Skeletal muscle satellite cell (primary cell): ENCODE results near the gene PKD2L2.

Source experiments
- H3K27me3 ChIP-seq: 2 replicates; pipeline ENCODE4 v1.7.0; 2013; ENCODE audit warnings: low read length; ENCODE audit not compliant: control insufficient read depth, insufficient read depth
- H3K36me3 ChIP-seq: 2 replicates; pipeline ENCODE4 v1.7.0; 2013; ENCODE audit warnings: mild to moderate bottlenecking, control low read depth, low read length; ENCODE audit not compliant: insufficient read depth
- H3K4me1 ChIP-seq: 2 replicates; pipeline ENCODE4 v1.7.0; 2013; ENCODE audit warnings: low read length; ENCODE audit not compliant: control insufficient read depth, insufficient read depth
- H3K4me2 ChIP-seq: 2 replicates; pipeline ENCODE4 v1.7.0; 2013; ENCODE audit warnings: mild to moderate bottlenecking, low read length
- H3K4me3 ChIP-seq: 2 replicates; pipeline ENCODE4 v1.7.0; 2013; ENCODE audit warnings: low read length
- H3K9ac ChIP-seq: 2 replicates; pipeline ENCODE4 v1.7.0; 2013; ENCODE audit warnings: mild to moderate bottlenecking, low read depth, low read length, moderate library complexity
- H3K9me3 ChIP-seq: replicated peaks from 2 replicates; pipeline ENCODE4 v1.7.0; 2013; ENCODE audit warnings: mild to moderate bottlenecking, control low read depth, low read length

Gene PKD2L2

DNA sequence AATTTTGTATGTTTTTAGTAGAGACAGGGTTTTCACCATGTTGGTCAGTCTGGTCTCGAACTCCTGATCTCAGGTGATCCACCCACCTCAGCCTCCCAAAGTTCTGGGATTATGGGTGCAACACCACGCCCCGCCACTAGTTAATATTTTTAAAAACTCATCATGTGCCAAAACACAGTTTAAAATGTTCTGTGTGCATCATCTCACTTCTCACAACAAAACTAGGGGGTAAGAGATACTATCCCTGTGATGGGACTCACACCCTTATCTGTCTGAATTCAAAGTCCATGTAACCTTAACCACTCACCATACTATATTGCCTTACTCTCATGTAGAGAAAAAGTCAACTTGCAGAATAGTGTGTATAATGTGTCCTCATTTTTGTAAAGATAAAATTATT is 2.6 kb downstream of the PKD2L2 start:
- Histone ChIP-seq H3K9ac (no peak overlapping the region), H3K4me3 (no peak overlapping the region), H3K4me1 (peaks cover 25% of the 10 kb centered on the region), H3K9me3 (no peaks in the 10 kb centered on the region), H3K27me3 (no peaks in the 10 kb centered on the region), H3K4me2 (no peak overlapping the region), H3K36me3 (no peaks in the 10 kb centered on the region)

DNA sequence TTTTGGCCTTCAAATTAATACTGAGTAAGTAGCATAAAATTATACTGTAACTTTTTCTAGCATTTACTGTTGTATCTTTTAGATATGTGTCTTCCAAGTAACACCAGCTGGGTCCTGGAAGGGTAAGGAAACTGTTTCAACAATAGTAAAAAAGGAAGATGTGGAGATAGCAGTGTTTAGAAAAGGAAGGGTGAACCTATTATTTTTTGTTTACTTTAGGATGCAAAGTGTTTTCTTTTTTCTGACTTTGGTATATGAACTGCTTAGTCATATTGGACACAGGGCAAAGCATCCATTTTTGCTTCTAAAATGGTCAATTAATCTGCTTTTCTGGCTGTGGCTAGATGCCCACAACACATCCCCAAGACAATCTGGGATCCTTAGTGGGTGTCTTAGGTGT is 5.3 kb downstream of the PKD2L2 start:
- Histone ChIP-seq H3K9ac (no peak overlapping the region), H3K4me3 (no peak overlapping the region), H3K27me3 (no peaks in the 10 kb centered on the region), H3K4me2 (peak overlapping the region; percentile 3), H3K9me3 (no peaks in the 10 kb centered on the region), H3K4me1 (peaks cover 7% of the 10 kb centered on the region), H3K36me3 (no peaks in the 10 kb centered on the region)

DNA sequence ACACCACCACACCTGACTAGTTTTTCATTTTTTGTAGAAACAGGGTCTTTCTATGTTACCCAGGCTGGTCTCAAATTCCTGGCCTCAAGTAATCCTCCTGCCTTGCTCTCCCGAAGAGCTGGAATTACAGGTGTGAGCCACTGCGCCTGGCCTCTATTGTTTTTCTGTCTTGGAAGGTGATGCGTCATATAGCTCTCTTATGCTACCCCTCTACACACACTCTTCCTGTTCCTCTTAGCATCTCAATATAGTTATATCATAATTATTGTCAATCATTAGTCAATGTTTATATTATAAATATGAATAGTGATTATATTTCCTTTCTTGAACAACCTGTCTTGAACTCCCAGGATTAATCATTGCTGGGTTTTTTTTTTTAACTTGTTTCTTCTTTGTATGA is 7.3 kb downstream of the PKD2L2 start:
- Histone ChIP-seq H3K4me2 (no peak overlapping the region), H3K9ac (no peak overlapping the region), H3K27me3 (no peaks in the 10 kb centered on the region), H3K36me3 (no peaks in the 10 kb centered on the region), H3K4me1 (peaks cover 5% of the 10 kb centered on the region), H3K4me3 (no peak overlapping the region), H3K9me3 (no peaks in the 10 kb centered on the region)

DNA sequence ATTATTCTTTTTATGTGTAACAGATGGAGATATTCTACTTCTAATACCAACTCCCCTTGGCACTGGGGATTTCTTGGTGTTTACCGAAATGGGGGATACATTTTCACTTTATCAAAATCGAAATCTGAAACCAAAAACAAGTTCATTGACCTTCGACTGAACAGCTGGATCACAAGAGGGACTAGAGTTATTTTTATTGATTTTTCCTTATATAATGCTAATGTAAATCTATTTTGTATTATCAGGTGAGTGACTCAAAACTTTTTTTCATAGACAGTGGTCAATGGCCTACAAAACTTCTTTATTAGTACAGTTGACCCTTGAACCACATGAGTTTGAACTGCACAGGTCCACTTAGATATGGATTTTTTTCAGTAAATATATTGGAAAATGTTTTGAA is 10.2 kb downstream of the PKD2L2 start:
- Histone ChIP-seq H3K27me3 (no peaks in the 10 kb centered on the region), H3K4me3 (no peak overlapping the region), H3K9me3 (no peaks in the 10 kb centered on the region), H3K4me1 (no peaks in the 10 kb centered on the region), H3K4me2 (no peak overlapping the region), H3K36me3 (no peaks in the 10 kb centered on the region), H3K9ac (no peak overlapping the region)

DNA sequence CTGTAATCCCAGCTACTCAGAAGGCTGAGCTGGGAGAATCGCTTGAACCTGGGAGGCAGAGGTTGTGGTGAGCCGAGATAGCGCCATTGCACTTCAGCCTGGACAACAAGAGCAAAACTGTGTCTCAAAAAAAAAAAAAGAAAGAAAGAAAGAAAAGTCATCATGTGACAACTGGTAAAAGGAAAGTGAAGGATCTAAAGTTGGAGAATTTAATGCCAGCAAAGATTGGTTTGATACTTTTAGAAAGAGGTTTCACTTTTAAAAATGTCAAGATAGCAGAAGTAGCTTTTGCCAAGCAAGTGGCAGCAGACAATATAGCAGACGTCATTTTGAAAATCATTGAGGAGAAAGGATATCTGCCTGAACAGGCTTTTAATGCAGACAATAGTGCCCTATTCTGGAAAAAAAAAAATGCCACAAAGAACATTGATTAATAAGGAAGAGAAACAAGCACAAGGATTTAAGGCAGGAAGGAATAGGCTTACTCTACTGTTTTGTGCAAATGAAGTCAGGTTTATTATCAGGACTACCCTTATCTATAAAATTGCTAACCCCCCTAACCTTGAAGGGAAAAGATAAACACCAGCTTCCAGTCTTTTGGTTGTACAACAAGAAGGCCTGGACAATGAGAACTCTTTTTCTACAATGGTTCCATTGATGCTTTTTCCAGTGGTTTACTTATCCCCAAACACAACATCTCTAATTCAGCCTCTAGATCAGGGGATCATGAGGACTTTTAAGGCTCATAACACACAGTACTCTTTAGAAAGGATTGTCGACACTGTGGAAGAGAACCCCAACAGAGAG is 12.0 kb downstream of the PKD2L2 start:
- no peaks in the 10 kb centered on the region for H3K4me1 ChIP-seq
- no peak overlapping the region for H3K4me2 ChIP-seq
- no peaks in the 10 kb centered on the region for H3K27me3 ChIP-seq
- H3K9ac ChIP-seq = no peak overlapping the region
- no peaks in the 10 kb centered on the region for H3K36me3 ChIP-seq
- no peak overlapping the region for H3K4me3 ChIP-seq
- H3K9me3 ChIP-seq = no peaks in the 10 kb centered on the region

DNA sequence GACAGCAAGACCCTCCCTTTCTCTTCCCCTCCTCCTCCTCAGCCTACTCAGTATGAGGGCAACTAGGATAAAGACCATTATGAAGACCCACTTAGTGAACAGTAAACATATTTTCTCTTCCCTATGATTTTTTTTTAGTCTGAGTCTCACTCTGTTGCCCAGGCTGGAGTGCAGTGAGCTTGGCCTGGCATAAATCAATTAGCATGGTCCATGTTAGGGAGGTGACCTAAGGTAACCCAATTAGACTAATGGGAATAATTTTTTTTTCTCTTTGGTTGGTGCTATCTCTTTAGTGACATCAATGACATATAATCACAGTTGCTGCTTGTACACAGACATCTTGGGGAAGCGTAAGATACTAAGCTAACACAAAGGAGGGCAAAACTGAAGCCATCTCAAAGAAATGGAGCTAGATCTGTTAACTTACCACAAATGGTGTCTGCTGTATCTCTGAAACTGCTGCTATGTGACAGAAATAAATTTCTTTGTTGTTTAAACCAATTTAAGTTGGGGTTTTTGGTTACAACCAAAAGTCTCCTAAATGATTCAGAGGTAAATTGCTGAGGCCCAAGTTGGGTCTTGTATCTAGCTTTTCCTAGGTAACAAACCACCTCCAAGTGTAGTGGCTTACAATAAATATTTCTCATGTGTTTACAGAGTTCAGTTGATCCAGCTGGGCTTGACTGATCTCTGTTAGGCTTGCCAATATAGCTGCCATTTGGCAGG is 13.3 kb downstream of the PKD2L2 start:
- Histone ChIP-seq H3K36me3 (no peaks in the 10 kb centered on the region), H3K4me1 (no peaks in the 10 kb centered on the region), H3K9me3 (no peaks in the 10 kb centered on the region), H3K9ac (no peak overlapping the region), H3K27me3 (no peaks in the 10 kb centered on the region), H3K4me3 (no peak overlapping the region), H3K4me2 (no peak overlapping the region)

DNA sequence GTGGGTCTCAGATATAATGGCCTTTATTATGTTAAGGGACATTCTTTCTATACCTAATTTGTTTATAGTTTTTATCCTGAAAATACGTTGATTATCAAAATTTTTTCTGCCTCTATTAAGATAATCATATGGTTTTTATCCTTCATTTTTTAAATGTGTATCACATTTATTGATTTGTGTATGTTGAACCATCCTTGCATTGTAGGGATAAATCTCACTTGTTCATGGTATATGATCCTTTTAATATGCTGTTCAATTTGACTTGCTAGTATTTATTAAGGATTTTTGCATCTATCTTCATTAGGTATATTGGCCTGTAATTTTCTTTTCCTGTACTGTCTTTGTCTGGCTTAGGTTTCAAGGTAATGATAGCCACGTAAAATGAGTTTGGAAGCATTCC is 25.5 kb downstream of the PKD2L2 start:
- Histone ChIP-seq H3K4me1 (no peaks in the 10 kb centered on the region), H3K9ac (no peak overlapping the region), H3K9me3 (no peaks in the 10 kb centered on the region), H3K27me3 (no peaks in the 10 kb centered on the region), H3K36me3 (no peaks in the 10 kb centered on the region), H3K4me3 (no peak overlapping the region), H3K4me2 (no peak overlapping the region)

DNA sequence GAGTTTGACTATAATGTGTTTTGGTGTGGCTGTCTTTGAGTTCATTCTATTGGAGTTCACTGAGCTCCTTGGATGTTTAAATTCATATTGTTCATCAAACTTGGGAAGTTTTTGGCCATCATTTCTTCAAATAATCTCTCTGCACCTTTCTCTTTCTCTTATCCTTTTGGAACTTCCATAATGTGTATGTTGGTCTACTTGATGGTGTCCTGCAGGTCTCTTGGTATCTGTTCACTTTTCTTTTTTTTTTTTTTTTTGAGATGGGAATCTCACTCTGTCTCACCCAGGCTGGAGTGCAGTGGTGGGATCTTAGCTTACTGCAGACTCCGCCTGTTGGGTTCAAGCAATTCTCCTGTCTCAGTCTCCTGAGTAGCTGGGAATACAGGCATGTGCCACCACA is 27.7 kb downstream of the PKD2L2 start:
- H3K4me3 ChIP-seq = no peak overlapping the region
- no peaks in the 10 kb centered on the region for H3K9me3 ChIP-seq
- no peaks in the 10 kb centered on the region for H3K4me1 ChIP-seq
- no peaks in the 10 kb centered on the region for H3K36me3 ChIP-seq
- H3K27me3 ChIP-seq = no peaks in the 10 kb centered on the region
- no peak overlapping the region for H3K4me2 ChIP-seq
- H3K9ac ChIP-seq = no peak overlapping the region

DNA sequence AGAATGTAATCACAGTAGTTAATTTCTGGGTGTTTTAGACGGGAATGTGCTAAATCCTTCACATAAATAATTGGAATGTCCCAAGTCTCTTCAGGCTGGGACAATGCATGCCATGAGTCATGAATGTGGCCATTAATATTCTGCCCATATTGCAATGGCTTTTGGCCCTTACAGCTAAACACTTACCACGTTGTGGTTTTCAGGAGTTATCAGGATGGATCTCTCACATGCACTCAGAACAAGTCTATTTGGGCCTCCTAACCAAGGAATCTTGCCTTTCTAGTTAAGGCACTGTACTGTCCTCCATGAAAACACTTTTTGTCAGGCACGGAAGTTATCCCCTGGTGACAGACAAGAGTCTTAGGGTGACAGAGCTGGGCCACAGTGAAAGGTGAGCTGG is 32.7 kb downstream of the PKD2L2 start:
- no peak overlapping the region for H3K4me3 ChIP-seq
- no peaks in the 10 kb centered on the region for H3K36me3 ChIP-seq
- H3K4me2 ChIP-seq = no peak overlapping the region
- H3K9ac ChIP-seq = no peak overlapping the region
- no peaks in the 10 kb centered on the region for H3K9me3 ChIP-seq
- H3K4me1 ChIP-seq = peaks cover 5% of the 10 kb centered on the region
- no peaks in the 10 kb centered on the region for H3K27me3 ChIP-seq

DNA sequence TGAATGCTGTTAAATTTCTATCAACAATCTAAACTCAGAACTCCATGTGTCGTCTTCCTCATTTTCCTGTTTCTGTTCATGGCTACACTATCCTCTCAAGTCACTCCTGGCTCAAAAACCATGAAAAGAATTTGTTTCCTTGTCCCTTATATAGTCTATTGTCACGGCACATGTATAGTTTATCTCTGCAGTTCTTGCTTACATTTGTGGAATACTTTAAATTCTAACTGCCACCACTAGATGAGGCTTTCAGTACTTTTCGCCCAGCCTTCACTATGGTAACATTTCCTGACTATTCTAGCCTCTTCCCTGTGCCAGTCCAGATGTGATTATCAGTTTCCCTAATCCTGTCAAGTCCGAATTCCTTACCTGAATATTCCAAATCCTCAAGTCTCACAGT is 34.6 kb downstream of the PKD2L2 start:
- H3K4me2 ChIP-seq = no peak overlapping the region
- H3K36me3 ChIP-seq = no peaks in the 10 kb centered on the region
- H3K4me1 ChIP-seq = peaks cover 5% of the 10 kb centered on the region
- H3K9ac ChIP-seq = no peak overlapping the region
- H3K4me3 ChIP-seq = no peak overlapping the region
- H3K9me3 ChIP-seq = no peaks in the 10 kb centered on the region
- H3K27me3 ChIP-seq = no peaks in the 10 kb centered on the region

DNA sequence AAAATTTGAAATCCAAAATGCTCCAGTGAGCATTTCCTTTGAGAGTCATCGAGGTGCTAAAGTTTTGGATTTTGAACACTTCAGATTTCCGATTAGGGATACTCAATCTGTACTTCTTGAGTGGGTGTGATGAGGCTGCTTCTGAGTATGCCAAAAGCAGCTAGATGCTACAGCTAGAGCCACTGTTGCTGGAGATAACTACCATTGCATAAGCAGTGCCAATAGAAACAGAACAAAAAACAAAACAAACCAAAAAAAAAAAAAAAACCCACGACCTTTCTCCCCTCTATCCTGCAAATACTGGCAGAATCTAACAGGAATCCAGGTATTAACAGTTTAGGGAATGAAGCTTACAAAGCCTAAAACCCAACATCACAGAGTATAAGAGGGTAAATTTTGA is 43.5 kb downstream of the PKD2L2 start:
- Histone ChIP-seq H3K4me2 (no peak overlapping the region), H3K4me1 (peaks cover 4% of the 10 kb centered on the region), H3K9me3 (no peaks in the 10 kb centered on the region), H3K4me3 (no peak overlapping the region), H3K36me3 (peaks cover 7% of the 10 kb centered on the region), H3K9ac (no peak overlapping the region), H3K27me3 (no peaks in the 10 kb centered on the region)

DNA sequence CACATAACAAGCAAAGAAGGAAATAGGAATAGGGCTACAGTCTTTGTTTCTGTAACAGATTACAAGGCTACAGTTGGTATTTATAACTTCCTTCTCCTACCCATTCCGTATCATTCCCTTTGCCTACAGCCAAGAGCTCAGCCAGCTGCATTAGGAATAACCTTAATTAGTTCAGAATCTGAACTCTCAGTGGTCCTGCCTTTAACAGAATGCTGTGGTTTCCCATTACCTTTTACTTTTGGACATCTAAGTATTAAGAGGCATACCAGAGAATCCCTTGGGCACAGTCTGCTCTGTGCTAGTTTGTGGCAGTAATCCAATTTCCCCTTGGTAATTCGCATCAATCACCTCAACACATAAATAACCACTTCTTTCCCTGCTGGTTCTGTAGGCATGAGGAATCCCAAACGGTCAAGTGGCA is 44.2 kb downstream of the PKD2L2 start:
- H3K27me3 ChIP-seq = no peaks in the 10 kb centered on the region
- H3K4me2 ChIP-seq = no peak overlapping the region
- no peaks in the 10 kb centered on the region for H3K9me3 ChIP-seq
- no peak overlapping the region for H3K9ac ChIP-seq
- H3K4me3 ChIP-seq = no peak overlapping the region
- peaks cover 10% of the 10 kb centered on the region for H3K36me3 ChIP-seq
- peaks cover 4% of the 10 kb centered on the region for H3K4me1 ChIP-seq
